ENCODE results near the gene SGCG.

- no peak for TF ChIP-seq CTCF (IDR thresholded peaks at IDR 0.05)
- no peak for TF ChIP-seq POLR2A (IDR thresholded peaks at IDR 0.05)
- TF ChIP-seq POLR2AphosphoS5 (IDR thresholded peaks at IDR 0.05), result no peak
Measured at GRCh38 chr13:23292586-23292985, 111.8 kb downstream of the SGCG start.

Data from gastroesophageal sphincter (tissue), 3 donors.